Hepatocyte (in vitro differentiated cells): ENCODE data around the gene BBS1.

ENCODE experiments used
- CTCF ChIP-seq: fragments of 200-600 bp; sonication (generic); IDR thresholded peaks from 2 replicates; pipeline ENCODE4 v1.5.1; 2016; ENCODE audit warnings: antibody characterized with exemption, mild to moderate bottlenecking; ENCODE audit not compliant: poor library complexity
- EZH2 ChIP-seq: fragments of 200-600 bp; sonication (generic); IDR thresholded peaks from 2 replicates; pipeline ENCODE4 v1.6.1; 2016; ENCODE audit warnings: antibody characterized with exemption, mild to moderate bottlenecking, borderline replicate concordance

- TF ChIP-seq CTCF (no peak), EZH2 (no peak)
These were observed 70.8 kb downstream of the BBS1 start for GRCh38 chr11:66581261-66581660.
